Hepatocyte (in vitro differentiated cells): ENCODE results near the gene C1QC. TPM values are rescaled to one million over a fixed set of nuclear protein-coding genes. Genes with fewer than 3 reads are reported as not detected.

Experiments used
- DNase-seq: peaks from one replicate; pipeline ENCODE4 v3.0.0-alpha.2; 2016; ENCODE audit warnings: low spot score
- H2AFZ ChIP-seq: fragments of 200-600 bp; sonication (generic); 2 replicates; pipeline ENCODE4 v1.6.0; 2016; ENCODE audit warnings: antibody characterized with exemption, mild to moderate bottlenecking
- H3K27ac ChIP-seq: fragments of 200-600 bp; sonication (generic); 2 replicates; pipeline ENCODE4 v1.5.1; 2016; ENCODE audit warnings: mild to moderate bottlenecking
- H3K27me3 ChIP-seq: fragments of 200-600 bp; sonication (generic); 2 replicates; pipeline ENCODE4 v1.6.1; 2016
- H3K36me3 ChIP-seq: fragments of 200-600 bp; sonication (generic); replicated peaks from 2 replicates; pipeline ENCODE4 v1.5.1; 2016; ENCODE audit warnings: low read depth; ENCODE audit not compliant: insufficient read depth
- H3K4me1 ChIP-seq: fragments of 200-600 bp; sonication (generic); 2 replicates; pipeline ENCODE4 v1.5.1; 2016; ENCODE audit warnings: mild to moderate bottlenecking, moderate library complexity; ENCODE audit not compliant: insufficient read depth
- H3K4me2 ChIP-seq: fragments of 200-600 bp; sonication (generic); 2 replicates; pipeline ENCODE4 v1.6.0; 2016
- H3K4me3 ChIP-seq: fragments of 200-600 bp; sonication (generic); 2 replicates; pipeline ENCODE4 v1.5.1; 2016; ENCODE audit warnings: mild to moderate bottlenecking
- H3K79me2 ChIP-seq: fragments of 200-600 bp; sonication (generic); 2 replicates; pipeline ENCODE4 v1.6.0; 2017; ENCODE audit warnings: mild to moderate bottlenecking
- H3K9me2 ChIP-seq: fragments of 200-600 bp; sonication (generic); replicated peaks from 2 replicates; pipeline ENCODE4 v1.6.0; 2017; ENCODE audit warnings: mild to moderate bottlenecking; ENCODE audit not compliant: insufficient read depth
- H3K9me3 ChIP-seq: fragments of 200-600 bp; sonication (generic); 2 replicates; pipeline ENCODE4 v1.5.1; 2016; ENCODE audit warnings: low read depth, mild to moderate bottlenecking
- H4K20me1 ChIP-seq: fragments of 200-600 bp; sonication (generic); 2 replicates; pipeline ENCODE4 v1.6.0; 2016; ENCODE audit warnings: mild to moderate bottlenecking; ENCODE audit not compliant: insufficient read depth, poor library complexity, severe bottlenecking
- EZH2 ChIP-seq: fragments of 200-600 bp; sonication (generic); IDR thresholded peaks from 2 replicates; pipeline ENCODE4 v1.6.1; 2016; ENCODE audit warnings: antibody characterized with exemption, mild to moderate bottlenecking, borderline replicate concordance
- EZH2phosphoT487 ChIP-seq: fragments of 200-600 bp; sonication (generic); IDR thresholded peaks from one replicate; pipeline ENCODE4 v1.6.1; 2018; ENCODE audit warnings: antibody characterized with exemption, mild to moderate bottlenecking, low read depth, moderate library complexity; ENCODE audit not compliant: unreplicated experiment, severe bottlenecking
- WGBS: methylation state at CpG from one replicate; pipeline ENCODE4 v1.1.6; 2016; ENCODE audit warnings: low lambda C conversion rate; ENCODE audit errors: missing lambda C conversion rate; 5-methylcytosine and 5-hydroxymethylcytosine counted together
- polyA plus RNA-seq: library from polyadenylated mRNA; unstranded; fragments of >200 nt; fragmentation: Nextera tagmentation; extraction: Ambion mirVana; gene quantifications from 2 replicates; pipeline ENCODE4 v1.2.1, GENCODE V29; 2016
- total RNA-seq: library from RNA; depleted of rRNA; stranded (reverse); fragments of >200 nt; gene quantifications from 2 replicates; pipeline ENCODE4 v1.2.3, GENCODE V29; 2014
- TF ChIP-seq, protein P1 (sequence below): fragments of 200-600 bp; sonication (generic); IDR thresholded peaks from 2 replicates; pipeline ENCODE4 v1.5.1; 2016; ENCODE audit warnings: antibody characterized with exemption, mild to moderate bottlenecking; ENCODE audit not compliant: poor library complexity

C1QC gene
- total and polyA plus RNA-seq, 2 experiments from 2014 or later, result 4.1 to 9.2 TPM

DNA sequence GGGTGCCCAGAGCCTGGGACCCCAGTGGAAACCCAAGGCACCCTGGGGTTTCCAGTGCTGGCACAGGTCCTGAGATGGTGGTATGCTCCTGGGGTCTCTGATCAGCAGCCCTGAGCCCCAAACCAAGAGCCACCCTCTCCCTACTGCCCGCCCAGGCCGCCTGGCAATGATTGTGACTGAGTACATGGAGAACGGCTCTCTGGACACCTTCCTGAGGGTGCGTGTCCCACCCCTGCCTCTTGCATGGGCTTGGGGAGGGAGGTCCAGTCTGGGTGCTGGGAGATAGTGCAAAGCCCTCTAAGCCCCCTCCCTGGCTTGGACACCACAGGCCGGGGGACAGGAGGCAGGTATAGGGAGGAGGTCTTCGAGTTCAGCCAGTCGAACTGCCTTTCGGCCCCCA is 45.4 kb upstream of the C1QC start:
- Histone ChIP-seq H3K4me1 (no peaks in the 10 kb centered on the region), H3K79me2 (no peaks in the 10 kb centered on the region), H3K27me3 (peaks cover 13% of the 10 kb centered on the region), H3K9me3 (no peaks in the 10 kb centered on the region), H3K36me3 (no peaks in the 10 kb centered on the region), H3K4me2 (no peak overlapping the region), H3K4me3 (no peak overlapping the region), H2AFZ (no peak overlapping the region), H4K20me1 (no peaks in the 10 kb centered on the region), H3K27ac (no peak overlapping the region), H3K9me2 (no peaks in the 10 kb centered on the region)
- no peak for DNase-seq
- 88% methylated on average over 8 of the region's 8 CpGs for WGBS
- TF ChIP-seq EZH2phosphoT487, result no peak
- TF ChIP-seq EZH2, result no peak
- TF ChIP-seq, protein P1, sequence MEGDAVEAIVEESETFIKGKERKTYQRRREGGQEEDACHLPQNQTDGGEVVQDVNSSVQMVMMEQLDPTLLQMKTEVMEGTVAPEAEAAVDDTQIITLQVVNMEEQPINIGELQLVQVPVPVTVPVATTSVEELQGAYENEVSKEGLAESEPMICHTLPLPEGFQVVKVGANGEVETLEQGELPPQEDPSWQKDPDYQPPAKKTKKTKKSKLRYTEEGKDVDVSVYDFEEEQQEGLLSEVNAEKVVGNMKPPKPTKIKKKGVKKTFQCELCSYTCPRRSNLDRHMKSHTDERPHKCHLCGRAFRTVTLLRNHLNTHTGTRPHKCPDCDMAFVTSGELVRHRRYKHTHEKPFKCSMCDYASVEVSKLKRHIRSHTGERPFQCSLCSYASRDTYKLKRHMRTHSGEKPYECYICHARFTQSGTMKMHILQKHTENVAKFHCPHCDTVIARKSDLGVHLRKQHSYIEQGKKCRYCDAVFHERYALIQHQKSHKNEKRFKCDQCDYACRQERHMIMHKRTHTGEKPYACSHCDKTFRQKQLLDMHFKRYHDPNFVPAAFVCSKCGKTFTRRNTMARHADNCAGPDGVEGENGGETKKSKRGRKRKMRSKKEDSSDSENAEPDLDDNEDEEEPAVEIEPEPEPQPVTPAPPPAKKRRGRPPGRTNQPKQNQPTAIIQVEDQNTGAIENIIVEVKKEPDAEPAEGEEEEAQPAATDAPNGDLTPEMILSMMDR, result no peak

GRCh38 chr1:22598736-22599135 is 44.7 kb upstream of the C1QC start:
- H3K9me3 ChIP-seq, result no peaks in the 10 kb centered on the region
- H3K4me3 ChIP-seq, result no peak overlapping the region
- H4K20me1 ChIP-seq, result no peaks in the 10 kb centered on the region
- TF ChIP-seq EZH2 (no peak), EZH2phosphoT487 (no peak)
- TF ChIP-seq, protein P1, result no peak
- WGBS, result 90% methylated on average over 19 of the region's 24 CpGs
- H3K9me2 ChIP-seq, result no peaks in the 10 kb centered on the region
- H3K36me3 ChIP-seq, result no peaks in the 10 kb centered on the region
- no peak overlapping the region for H3K27ac ChIP-seq
- peaks cover 14% of the 10 kb centered on the region for H3K27me3 ChIP-seq
- no peaks in the 10 kb centered on the region for H3K79me2 ChIP-seq
- no peak overlapping the region for H2AFZ ChIP-seq
- no peaks in the 10 kb centered on the region for H3K4me1 ChIP-seq
- no peak overlapping the region for H3K4me2 ChIP-seq
- no peak for DNase-seq

DNA sequence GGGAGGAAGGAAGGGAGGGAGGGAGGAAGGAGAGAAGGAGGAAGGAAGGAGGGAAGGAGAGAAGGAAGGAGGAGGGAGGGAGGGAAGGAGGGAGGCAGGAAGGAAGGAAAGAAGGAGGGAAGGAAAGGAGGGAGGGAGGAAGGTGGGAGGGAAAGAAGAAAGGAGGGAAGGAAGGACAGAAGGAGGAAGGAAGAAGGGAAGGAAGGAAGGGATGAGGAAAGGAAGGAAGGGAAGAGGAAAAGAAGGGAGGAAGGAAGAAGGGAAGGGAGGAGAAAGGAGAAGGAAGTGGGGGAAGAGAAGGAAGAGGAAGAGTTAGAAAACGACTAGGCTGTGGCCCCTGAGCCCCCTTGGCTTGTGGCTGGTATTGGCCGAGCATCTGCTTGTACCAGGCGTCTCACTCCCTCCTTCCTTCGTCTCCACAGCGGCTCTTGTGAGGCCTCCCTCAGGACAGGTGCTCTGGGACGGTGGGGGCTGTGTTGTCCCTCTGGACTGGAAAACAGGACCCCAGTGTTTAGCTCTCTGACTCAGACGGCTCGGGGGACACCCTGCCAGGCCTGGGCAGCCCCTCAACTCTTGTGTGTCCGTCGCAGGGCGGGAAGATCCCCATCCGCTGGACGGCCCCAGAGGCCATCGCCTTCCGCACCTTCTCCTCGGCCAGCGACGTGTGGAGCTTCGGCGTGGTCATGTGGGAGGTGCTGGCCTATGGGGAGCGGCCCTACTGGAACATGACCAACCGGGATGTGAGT is 43.2 kb upstream of the C1QC start:
- Histone ChIP-seq H3K9me2 (no peaks in the 10 kb centered on the region), H3K79me2 (no peaks in the 10 kb centered on the region), H3K27ac (no peak overlapping the region), H3K4me3 (no peak overlapping the region), H3K36me3 (no peaks in the 10 kb centered on the region), H3K9me3 (no peaks in the 10 kb centered on the region), H3K4me1 (no peaks in the 10 kb centered on the region), H2AFZ (no peak overlapping the region), H3K4me2 (no peak overlapping the region), H3K27me3 (peaks cover 29% of the 10 kb centered on the region), H4K20me1 (no peaks in the 10 kb centered on the region)
- DNase-seq, result no peak
- TF ChIP-seq EZH2phosphoT487 (no peak), EZH2 (no peak)
- TF ChIP-seq, protein P1, result no peak
- WGBS, result 72% methylated on average over 20 of the region's 22 CpGs
